Posterior vena cava (tissue), 2 donors: Measurements from ENCODE around the gene EEF1E1. TPM values are rescaled to one million over a fixed set of nuclear protein-coding genes. Genes with fewer than 3 reads are reported as not detected.

Experiments
- DNase-seq: peaks from one replicate; pipeline ENCODE4 v3.0.0-alpha.2; 2020; ENCODE audit warnings: low spot score
- intact Hi-C, 2 donors: fragments of 100-400 bp; cut with DNase I; formaldehyde crosslinking; loops; one replicate each; pipeline versions ENCODE4 v1.14.1 to v1.14.2; 2022 to 2023
- total RNA-seq, 2 donors: library from RNA; stranded (reverse); fragmentation: NEBNext Ultra II Directional; extraction: Animal tissue kit (Norgen Biotek cat#: 25700); gene quantifications; one replicate each; pipeline ENCODE4 v1.2.1, GENCODE V29; 2021
- donor health status: DM: yes; HTN: yes; CAD: no.
- donor health status: DM: yes; HTN: yes; CAD: no.

The EEF1E1 gene
- total RNA-seq, 2 donors from 2014 or later: 16.0 to 22.3 TPM

DNA sequence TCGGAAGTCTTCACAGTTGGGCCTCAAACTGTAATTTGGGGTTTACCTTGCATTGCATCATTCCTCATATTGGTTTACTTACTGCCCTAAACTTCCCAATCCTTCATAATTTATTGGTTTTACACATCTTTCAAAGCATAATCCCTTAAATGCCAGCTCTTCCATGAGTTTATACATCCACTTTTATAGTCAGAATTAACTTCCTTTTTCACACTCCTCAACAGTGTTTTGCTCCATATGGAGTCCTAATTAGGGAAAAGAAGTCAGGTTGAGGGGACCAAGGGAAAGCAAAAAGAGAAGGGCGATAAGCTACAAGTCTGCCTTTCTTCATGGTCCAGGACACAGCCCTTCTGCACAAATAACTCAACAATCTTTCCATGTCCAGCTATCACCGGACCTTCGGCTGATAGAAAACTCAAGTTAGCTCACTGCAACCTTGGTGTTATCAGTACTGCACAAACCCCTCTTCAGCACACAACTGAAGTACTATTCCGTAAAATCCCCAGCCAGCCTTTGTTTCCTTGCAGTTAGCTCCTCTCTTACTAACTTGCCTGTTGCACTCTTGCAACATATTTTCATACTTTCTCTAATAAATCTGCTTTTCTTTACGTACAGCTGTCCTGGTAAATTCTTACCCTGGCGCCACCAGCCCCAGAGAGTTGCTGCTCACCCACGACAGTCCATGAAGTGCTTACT lies 2.0 kb downstream of the EEF1E1 start:
- DNase-seq: no peak
- intact Hi-C loops: no loop called here

GRCh38 chr6:8090650-8091049 lies 11.7 kb downstream of the EEF1E1 start:
- intact Hi-C loops: no loop called here
- DNase-seq: no peak

DNA sequence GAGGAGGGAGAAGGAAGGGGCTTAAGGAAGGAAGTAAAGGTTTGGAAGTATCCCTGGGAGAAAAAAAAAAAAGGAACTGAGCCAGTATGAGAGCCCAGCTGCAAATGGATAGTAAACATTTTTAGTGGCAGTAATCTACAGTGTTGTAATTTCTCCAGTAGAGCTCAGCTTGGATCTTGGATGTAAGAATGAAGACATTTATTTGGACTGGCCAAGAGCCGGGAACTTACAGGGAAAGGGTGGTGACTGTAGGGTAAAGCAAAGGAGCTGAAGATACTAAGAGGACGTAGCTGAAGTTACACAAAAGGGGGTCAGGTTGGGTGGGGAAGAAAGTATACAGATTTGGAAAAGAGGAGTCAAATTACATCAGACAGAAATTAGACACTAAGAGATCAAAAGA lies 13.5 kb downstream of the EEF1E1 start:
- DNase-seq: no peak
- intact Hi-C loops: no loop called here

DNA sequence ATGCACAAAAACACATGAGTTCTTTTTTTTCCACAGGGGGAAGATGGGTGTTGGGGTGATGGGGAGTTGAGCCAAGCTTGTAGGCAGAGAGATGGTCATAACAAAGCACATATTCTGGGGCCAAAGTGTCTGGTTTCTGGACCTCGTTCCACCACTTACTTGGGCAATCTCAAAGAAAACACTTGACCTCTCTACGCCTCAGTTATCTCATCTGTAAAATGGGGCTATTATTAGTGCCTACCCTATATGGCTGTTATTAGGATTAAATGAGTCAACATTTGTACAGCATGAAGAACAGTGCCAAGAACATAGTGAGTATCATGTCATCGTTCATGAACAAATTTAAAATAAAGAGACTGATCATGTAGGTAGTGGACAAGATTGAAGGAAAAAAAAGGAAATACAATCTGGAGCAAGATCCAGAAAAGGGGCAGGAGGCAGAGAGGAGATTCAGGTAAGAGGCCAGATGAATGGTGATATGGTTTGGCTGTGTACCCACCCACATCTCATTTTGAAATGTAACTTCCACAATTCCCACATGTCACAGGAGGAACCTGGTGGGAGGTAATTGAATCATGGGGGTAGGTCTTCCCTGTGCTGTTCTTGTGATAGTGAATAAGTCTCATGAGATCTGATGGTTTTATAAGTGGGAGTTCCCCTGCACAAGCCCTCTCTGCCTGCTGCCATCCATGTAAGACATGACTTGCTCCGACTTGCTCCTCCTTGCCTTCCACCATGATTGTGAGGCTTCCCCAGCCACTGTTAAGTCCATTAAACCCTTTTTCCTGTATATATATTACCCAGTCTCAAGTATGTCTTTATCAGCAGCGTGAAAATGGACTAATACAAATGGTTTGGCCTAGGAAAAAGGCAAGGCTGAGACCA lies 14.2 kb downstream of the EEF1E1 start:
- DNase-seq: no peak
- intact Hi-C loops: no loop called here

DNA sequence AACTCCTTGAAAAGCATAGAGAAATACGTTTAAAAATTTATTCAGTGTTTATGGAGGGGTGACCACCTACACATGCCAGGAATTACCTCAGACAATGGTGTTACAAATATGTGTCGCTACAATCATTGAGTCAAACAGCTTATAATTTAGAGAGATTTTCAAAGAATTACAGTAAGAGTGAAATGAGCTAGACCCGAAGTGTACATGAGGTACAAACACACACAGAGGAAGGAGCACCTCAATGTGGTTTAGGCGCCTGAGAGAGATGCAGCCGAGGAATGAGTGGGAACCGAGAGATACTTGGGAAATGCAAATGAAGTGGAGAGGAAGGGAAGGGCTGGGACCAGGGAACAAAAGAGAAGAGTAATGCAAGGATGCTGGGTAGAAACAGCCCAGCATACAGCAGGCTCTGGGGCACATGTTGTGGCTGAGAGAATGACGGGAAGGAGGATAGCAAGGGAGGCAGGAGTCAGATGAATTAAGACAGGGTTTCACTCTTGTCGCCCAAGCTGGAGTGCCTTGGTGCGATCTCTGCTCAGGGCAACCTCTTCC lies 15.5 kb downstream of the EEF1E1 start:
- intact Hi-C loops: no loop called here
- DNase-seq: no peak

DNA sequence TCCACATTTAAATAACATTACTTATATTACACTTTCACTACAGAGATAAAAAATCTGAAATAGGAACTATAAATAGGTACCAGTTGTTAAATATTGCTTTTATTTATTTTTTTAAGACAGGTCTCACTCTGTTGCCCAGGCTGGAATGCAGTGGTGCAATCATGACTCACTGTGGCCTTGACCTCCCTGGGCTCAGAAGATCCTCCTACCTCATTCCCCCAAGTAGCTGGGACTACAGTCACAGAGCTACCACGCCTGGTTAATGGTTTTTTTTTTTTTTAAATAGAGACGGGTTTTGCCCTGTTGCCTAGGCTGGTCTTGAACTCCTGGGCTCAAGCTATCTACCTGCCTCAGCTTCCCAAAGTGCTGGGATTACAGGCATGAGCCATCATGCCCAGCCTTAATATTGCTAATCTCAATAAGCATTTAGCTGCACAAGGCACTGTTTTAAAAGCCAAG lies 17.3 kb downstream of the EEF1E1 start:
- no peak for DNase-seq
- intact Hi-C loops: no loop called here

DNA sequence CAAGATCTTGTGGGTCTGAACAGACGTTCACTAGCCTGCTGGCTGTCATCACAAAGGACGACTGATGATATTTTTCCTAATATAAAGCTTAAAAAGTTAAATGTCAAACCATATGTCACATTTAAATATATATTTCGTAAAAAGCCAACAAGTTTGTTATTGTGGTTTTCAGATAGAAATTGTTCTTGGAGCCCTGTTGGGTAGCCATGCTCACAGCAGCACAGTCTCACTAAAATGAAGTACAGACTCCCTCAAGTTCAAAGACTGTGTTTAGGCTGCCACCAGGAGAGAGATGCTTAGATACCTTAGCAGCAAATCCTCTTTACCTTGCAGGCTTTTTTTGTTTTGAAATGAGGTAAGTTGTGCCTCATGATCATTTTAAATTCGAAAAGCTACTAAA lies 17.8 kb downstream of the EEF1E1 start:
- intact Hi-C loops: no loop called here
- DNase-seq: no peak

- intact Hi-C loops: no loop called here
These were observed 19.1 kb downstream of the EEF1E1 start for GRCh38 chr6:8082954-8083858.

GRCh38 chr6:8082572-8082953 lies 19.8 kb downstream of the EEF1E1 start:
- intact Hi-C loops: no loop called here
- no peak for DNase-seq

More at GRCh38 chr6:8082954-8083858, 19.1 kb downstream of the EEF1E1 start:
- DNase-seq: no peak

DNA sequence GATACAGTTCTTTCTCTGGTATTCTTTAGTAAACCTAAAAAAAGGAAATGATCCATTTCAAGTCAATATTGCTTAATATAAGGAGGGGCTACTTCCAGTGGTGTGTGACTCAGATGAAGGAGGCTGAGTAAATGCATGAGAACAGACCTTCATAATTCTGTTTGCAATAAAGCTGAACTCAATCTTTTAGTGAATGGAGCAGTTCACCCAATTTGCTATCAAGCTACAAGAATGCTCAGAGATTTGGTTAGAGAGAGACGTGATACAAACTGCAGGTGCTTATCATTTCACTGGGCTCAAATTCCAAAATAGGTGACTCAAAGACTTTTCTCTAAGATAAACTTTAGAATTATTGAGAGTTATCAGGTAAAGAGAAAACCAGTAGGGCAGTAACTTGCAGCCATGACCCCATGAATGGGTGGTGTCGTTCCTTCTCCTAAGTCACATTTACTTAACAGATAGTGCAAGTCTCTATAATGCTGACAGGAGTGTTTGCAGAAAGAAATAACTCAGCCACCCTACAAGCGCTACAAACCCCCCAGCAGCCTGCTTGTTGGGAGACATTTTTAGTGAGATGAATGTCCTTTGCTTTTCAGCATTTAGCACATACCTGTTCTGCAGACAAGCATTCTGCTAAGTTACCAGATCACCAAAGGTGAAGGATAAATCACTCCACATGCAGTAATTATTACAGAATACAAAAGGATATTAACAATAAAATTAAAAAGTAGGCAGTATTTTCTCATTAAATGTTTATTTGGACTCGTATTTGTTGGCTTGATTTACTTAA lies 21.8 kb downstream of the EEF1E1 start:
- intact Hi-C loops: no loop called here

GRCh38 chr6:8079126-8079525 lies 23.2 kb downstream of the EEF1E1 start:
- intact Hi-C loops: no loop called here
- DNase-seq: no peak

More for the DNA sequence above, 21.8 kb downstream of the EEF1E1 start:
- no peak for DNase-seq

GRCh38 chr6:8077991-8078390 lies 24.4 kb downstream of the EEF1E1 start:
- intact Hi-C loops: no loop called here
- no peak for DNase-seq

DNA sequence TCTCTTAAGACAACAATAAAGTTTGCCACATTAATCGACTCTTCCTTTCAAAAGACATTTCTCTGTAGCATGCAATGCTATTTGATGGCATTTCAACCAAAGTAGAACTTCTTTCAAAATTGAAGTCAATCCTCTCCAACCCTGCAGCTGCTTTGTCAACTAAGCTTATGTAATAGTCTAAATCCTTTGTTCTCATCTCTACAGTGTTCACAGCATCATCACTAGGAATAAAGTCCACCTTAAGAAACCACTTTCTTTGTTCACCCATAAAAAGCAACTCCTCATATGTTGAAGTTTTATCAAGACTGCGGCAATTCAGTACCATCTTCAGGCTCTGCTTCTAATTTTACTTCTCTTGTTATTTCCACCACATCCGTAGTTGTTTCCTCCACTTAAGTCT lies 26.6 kb downstream of the EEF1E1 start:
- intact Hi-C loops: no loop called here
- DNase-seq: no peak

DNA sequence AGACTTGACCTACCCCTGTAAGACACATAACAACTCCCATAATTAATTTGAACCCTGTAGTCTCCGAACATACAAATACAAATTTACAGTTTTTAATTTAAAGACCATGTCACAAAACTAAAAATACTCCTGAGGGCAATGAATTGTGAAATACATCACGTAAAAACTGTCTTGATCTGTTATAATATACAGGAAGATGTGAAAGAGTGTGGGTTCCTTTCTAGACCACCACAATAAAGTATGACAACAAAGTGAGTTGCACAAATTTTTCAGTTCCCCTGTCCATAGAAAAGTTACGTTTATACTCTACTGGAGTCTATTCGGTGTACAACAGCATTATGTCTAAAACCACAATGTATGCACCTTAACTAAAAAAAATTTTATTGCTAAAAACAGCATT lies 27.2 kb downstream of the EEF1E1 start:
- no peak for DNase-seq
- intact Hi-C loops: no loop called here

- intact Hi-C loops: no loop called here
- no peak for DNase-seq
These were observed 28.1 kb downstream of the EEF1E1 start for GRCh38 chr6:8074213-8074612.

- no peak for DNase-seq
- intact Hi-C loops: no loop called here
These were observed 28.6 kb downstream of the EEF1E1 start for GRCh38 chr6:8073758-8074157.

DNA sequence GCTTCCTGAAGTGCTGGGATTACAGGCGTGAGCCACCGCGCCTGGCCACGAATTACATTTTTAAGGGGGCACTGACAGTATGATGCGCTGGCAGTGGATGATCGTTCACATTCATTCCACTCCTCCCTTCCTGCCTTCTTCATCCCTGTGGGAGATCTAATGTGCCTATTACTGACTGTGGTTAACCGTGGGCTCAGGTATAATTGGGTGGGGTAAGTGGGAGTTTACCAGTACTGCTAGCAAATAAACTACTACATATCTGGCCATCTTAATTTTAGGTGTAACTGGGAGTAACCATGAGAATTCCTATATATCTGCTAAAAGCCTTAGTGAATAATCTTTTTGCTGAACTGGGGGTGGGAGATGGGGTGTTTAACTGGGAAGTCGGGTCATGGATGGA lies 31.6 kb downstream of the EEF1E1 start:
- DNase-seq: no peak
- intact Hi-C loops: no loop called here

- DNase-seq: no peak
- intact Hi-C loops: no loop called here
These were observed 32.6 kb downstream of the EEF1E1 start for GRCh38 chr6:8069631-8070284.
